Stimulated activated CD4-positive, alpha-beta T cell treated with anti-CD3 and anti-CD28 coated beads, Interleukin-15, amount 100 ng/mL, for 48 hours (primary cell): ENCODE data around the gene PTBP3.
A peak's percentile ranks its signal among the peaks of the same experiment; 100 is the strongest.
"Not testable (repeated sequence)": the region's sequence is repeated elsewhere in the genome, so short reads cannot be mapped to it uniquely, and the experiment has no call there.

ENCODE experiments used
- DNase-seq, 2 donors: peaks; one replicate each; pipeline ENCODE4 v3.0.0-alpha.2; 2020; ENCODE audit warnings: low read depth in 2 of 2

Gene PTBP3

GRCh38 chr9:112207451-112207850 is 126.0 kb downstream of the PTBP3 start:
- DNase-seq = no peak

- no peak for DNase-seq
Observed at GRCh38 chr9:112203536-112203935, 129.9 kb downstream of the PTBP3 start.

- no peak for DNase-seq
Observed at GRCh38 chr9:112200711-112201110, 132.7 kb downstream of the PTBP3 start.

GRCh38 chr9:112198646-112199045 is 134.8 kb downstream of the PTBP3 start:
- no peak for DNase-seq

GRCh38 chr9:112194969-112195431 is 138.4 kb downstream of the PTBP3 start:
- DNase-seq = no peak

- DNase-seq = no peak
Observed at GRCh38 chr9:112193572-112194288, 139.7 kb downstream of the PTBP3 start.

- DNase-seq = not testable (repeated sequence)
Observed at GRCh38 chr9:112190320-112190719, 143.1 kb downstream of the PTBP3 start.

GRCh38 chr9:112188884-112189283 is 144.5 kb downstream of the PTBP3 start:
- DNase-seq = no peak

- no peak for DNase-seq
Observed at GRCh38 chr9:112187404-112187803, 146.0 kb downstream of the PTBP3 start.

GRCh38 chr9:112186695-112187094 is 146.7 kb downstream of the PTBP3 start:
- DNase-seq = no peak

GRCh38 chr9:112184946-112185345 is 148.5 kb downstream of the PTBP3 start:
- DNase-seq = no peak

- DNase-seq = no peak
Observed at GRCh38 chr9:112184221-112184620, 149.2 kb downstream of the PTBP3 start.

GRCh38 chr9:112180387-112180881 is 153.0 kb downstream of the PTBP3 start:
- peak in 1 of 2 donors; percentile 40 for DNase-seq

GRCh38 chr9:112179816-112180215 is 153.6 kb downstream of the PTBP3 start:
- DNase-seq = no peak

- DNase-seq = no peak
Observed at GRCh38 chr9:112176524-112176923, 156.9 kb downstream of the PTBP3 start.

- DNase-seq = no peak
Observed at GRCh38 chr9:112175796-112176315, 157.6 kb downstream of the PTBP3 start.

- no peak for DNase-seq
Observed at GRCh38 chr9:112174965-112175795, 158.2 kb downstream of the PTBP3 start, which contains the start of gene SUSD1. Gene SUSD1 (minus strand): TSS chr9:112175297. CDS start chr9:112175235, 62 bp downstream.

GRCh38 chr9:112174222-112174964 is 159.0 kb downstream of the PTBP3 start:
- peak; percentile 44 to 64 for DNase-seq

GRCh38 chr9:112173489-112174221 is 159.8 kb downstream of the PTBP3 start:
- no peak for DNase-seq

GRCh38 chr9:112170968-112171367 is 162.5 kb downstream of the PTBP3 start:
- no peak for DNase-seq

- DNase-seq = no peak
Observed at GRCh38 chr9:112170235-112170634, 163.2 kb downstream of the PTBP3 start.
